ENCODE data around the gene ATG5.

GRCh38 chr6:106185615-106186014 lies 139.9 kb downstream of the ATG5 start:
- TF ChIP-seq CTCF (IDR thresholded peaks at IDR 0.05) (no peak), POLR2A (IDR thresholded peaks at IDR 0.05) (no peak)
